NCI-H460 (cell line): Measurements from ENCODE around the gene NOS2. TPM values are rescaled to one million over a fixed set of nuclear protein-coding genes. Genes with fewer than 3 reads are reported as not detected.
"Not testable (repeated sequence)": the region's sequence is repeated elsewhere in the genome, so short reads cannot be mapped to it uniquely, and the experiment has no call there.

ENCODE experiments used
- DNase-seq: peaks from one replicate; pipeline ENCODE4 v3.0.0-alpha.2; 2016; ENCODE audit warnings: low read depth; ENCODE audit errors: extremely low read depth
- polyA plus RNA-seq: library from polyadenylated mRNA; depleted of rRNA; stranded (reverse); fragments of >200 nt; gene quantifications from 2 replicates; pipeline ENCODE4 v1.2.3, GENCODE V29; 2014; cell fraction: nucleus; rRNA removed
- total RNA-seq: library from RNA; depleted of rRNA; stranded (reverse); fragments of >200 nt; shearing (Covaris generic); gene quantifications from 2 replicates; pipeline ENCODE4 v1.2.3, GENCODE V29; 2014; rRNA removed

The NOS2 gene
- total RNA-seq, result not detected in 2 replicates
- polyA plus RNA-seq, result 0.04 and 0.11 TPM in 2 replicates

DNA sequence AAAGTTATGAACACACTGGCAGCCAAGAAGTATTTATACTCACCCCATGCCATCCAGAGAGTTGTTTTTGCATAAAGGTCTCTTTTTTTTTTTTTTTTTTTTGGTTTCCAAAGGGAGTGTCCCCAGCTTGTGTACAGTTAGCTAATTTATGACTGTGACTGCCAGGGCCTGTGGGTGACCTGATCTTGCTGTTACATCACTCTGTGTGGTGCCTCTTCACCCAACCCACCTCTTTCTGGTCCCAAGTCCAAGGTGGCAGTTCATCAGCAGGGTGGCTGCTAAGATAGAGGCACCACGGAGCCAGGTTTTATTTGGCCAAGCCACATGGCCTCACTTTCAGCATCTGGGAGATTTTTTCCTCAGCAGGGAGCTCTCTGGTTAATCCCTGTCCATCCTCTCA is at the start of gene NOS2:
NOS2 (minus strand) TSS at position 8 of the 400 bp plus-strand sequence. CDS start 1,720 bp downstream, outside the sequence.
- DNase-seq, result no peak

DNA sequence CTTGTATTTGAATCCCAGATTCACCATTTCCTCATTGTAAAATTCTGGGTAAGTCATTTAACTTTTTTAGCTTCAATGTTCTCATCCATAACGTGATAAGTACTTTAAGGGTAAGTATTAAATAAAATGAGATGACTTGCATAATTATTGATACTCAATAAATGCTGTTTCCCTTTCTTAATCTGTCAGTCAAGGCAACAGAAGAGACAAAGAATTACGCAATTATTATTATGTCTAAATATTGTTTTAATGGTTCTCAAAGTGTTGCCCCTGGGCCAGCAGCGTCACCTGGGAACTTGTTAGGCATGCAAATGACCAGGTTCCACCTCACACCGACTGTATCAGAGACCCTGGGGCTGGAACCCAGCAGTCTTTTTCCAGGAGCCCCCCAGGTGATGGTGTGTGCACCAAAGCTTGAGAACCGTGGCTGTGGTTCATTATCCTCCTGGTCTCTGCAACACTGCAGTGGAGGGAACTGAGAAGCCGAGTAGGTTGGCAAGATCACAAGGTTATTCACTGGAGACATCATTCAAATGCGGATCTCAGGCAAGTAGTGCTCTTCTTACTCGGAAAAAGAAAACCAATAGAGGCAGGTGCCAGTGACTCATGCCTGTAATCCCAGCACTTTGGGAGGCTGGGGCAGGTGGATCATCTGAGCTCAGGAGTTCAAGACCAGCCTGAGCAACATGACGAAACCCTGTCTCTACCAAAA is 49.3 kb upstream of the NOS2 start:
- no peak for DNase-seq

DNA sequence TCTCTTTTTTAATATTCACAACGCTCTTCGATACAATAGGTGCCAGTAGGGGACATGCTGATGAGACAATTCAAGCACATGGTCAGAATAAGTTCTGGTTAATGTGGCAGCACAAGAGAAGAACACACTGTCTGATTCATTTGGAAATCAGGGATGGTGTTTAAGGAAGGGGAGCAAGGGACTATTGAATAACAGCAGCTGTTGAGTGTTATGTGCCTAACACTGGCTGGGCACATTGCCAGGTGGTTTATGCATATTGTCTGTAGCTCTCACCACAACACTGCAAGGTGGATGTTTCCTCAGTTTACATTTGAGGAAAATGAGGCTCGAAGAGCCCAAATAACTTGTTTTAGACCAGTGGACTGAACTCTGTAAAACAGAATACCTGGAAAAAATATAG is 48.6 kb upstream of the NOS2 start:
- DNase-seq, result no peak

DNA sequence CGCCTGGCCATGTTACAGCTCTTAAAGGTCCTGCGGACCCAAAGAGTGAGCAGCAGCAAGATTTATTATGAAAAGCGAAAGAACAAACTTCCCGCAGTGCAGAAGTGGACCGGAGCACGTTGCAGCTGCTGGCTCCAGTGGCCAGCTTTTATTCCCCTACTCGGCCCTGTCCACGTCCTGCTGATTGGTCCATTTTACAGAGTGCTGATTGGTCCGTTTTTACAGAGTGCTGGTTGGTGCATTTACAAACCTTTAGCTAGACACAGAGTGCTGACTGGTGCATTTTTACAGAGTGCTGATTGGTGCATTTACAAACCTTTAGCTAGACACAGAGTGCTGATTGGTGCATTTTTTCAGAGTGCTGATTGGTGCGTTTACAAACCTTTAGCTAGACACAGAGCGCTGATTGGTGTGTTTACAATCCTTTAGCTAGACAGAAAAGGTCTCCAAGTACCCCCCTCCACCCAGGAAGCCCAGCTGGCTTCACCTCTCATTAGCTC is 46.5 kb upstream of the NOS2 start:
- not testable (repeated sequence) for DNase-seq

DNA sequence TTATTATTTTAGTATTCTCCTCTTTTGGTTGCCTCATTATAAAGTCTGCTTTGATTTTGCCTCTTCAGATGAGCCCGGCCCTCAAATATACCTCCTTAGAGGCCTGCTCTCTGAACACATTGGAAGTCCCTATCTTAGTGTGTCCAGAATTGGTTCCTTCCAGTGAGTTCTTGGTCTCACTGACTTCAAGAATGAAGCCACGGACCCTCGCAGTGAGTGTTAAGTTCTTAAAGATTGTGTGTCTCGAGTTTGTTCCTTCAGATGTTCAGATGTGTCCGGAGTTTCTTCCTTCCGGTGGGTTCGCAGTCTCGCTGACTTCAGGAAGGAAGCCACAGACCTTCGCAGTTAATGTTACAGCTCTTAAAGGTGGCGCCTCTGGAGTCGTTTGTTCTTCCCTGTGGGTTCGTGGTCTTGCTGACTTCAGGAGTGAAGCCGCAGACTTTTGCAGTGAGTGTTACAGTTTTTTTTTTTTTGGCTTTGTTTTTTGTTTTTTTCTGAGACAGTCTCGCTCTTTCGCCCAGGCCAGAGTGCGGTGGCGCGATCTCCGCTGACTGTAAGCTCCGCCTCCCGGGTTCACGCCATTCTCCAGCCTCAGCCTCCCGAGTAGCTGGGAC is 45.8 kb upstream of the NOS2 start:
- no peak for DNase-seq

DNA sequence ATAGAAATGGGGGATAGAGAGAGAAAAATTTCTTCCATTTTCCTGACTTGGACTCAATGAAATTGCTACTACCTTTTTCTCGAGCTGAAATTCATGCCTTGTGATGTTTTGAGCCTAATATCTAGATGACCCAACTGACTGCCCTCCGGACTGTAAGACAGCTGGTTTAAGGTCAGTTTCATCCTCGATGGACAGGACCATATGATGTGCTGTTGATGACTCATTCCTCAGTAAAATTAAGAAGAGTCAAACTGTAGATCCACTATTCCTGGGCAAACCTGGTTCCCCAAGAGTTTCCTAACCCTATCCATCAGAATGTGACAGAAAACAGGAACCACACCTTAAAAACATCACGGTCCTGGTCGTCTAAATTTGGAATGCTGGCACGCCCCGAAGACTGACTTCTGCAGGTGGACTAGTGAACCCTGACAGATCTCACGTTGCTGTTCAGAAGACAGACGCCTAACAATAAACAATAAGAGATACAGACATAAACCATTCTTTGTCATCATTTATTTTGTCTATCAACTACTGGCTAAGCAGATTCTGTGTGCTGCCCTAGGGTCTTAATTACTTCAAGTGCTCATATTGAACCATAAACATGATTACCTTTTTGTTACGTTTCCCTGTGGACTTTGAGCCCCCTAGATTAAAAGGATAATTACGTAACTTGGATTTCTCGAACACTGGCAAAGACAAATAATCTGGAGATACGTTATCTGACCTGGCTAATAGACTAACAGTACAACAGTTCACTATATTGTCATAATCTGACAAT is 45.1 kb upstream of the NOS2 start:
- DNase-seq, result no peak

DNA sequence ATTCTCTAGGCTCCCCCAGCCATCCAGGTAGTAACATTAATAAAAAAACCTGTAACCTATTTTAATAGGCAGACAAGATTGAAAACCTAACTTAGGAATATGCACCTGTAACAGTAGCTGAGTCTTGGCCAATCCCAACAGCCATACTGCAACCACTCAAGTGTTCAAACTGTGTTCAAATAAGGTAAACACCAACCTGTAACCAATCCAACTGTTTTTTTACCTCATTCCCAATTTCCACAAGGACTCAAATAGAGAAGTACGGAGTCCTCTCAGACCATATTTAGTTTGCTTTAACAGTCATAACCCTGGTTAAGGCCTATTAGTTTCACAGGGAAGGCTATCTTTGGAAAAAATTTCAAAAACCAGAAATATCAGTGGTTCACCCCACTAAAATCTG is 40.4 kb upstream of the NOS2 start:
- DNase-seq, result no peak

DNA sequence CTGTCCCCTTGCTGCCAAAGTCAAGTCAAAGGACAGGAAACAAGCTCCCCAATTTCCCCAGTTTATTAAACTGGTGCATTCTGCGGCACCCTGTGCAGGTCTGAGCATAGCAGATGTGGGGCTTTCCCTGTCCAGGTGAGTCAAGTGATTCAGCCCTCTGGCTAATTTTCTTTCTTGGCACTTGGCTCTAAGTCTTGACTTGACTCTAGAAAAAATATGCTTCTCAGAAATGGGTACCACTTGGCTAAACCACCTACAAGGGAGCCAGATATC is 40.0 kb upstream of the NOS2 start:
- DNase-seq, result not testable (repeated sequence)

DNA sequence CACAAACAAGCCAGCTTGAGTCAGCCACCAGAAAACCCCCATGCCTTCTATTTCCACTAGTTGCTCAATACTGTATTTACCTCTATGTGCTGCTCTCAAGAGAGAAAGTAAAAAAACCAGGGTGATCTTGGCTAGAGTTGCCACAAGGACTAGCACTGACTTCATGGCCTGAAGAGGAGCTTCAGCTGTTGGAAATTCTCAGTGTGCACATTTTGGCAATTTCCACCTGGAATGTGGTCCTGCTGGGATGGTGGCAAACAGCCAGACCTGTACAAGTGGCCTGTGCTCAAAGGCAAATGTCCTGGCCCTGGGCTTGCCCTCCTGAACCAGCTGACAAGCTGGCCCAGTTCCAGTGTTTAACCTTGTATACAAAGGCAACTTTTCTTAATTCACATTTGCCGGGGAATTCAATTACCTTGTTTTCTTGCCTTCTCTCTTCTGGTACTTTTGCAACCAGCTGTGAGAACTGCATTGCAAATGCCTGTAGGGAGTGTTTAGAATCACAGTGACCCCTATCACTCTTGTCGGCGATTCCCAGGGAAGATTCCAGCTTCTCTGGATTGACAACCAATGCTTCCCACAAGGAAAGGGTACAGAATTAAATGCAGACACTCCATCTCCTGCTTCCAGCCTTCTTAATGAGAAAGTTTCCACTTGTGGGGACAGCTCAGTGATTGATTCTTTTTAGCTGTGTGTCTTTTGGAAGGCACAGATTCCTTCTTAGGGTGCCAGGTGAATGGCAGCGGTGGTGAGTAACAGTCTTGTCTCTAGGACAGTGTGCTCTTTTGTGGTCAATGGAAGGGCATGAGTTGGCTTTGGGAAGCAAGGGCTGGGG is 39.5 kb upstream of the NOS2 start:
- not testable (repeated sequence) for DNase-seq

DNA sequence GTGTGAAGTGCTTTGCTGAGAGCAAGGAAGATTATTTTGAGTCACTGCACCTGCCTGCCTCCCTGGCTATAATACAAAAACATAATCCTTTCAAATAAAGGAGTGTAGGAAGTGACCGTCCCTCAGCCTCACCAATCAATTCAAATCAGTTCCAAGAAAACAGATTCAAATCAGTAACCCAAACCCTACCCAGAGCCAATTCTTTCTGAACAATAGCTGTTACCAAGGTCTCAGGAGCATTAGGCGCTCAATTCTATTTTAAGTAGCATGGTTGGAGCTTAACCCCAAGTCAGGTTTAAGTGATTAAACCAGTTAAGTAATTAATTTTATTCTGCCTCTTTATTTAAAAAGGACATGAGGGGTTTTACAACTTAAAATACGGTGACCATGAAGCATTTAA is 38.3 kb upstream of the NOS2 start:
- DNase-seq, result not testable (repeated sequence)

DNA sequence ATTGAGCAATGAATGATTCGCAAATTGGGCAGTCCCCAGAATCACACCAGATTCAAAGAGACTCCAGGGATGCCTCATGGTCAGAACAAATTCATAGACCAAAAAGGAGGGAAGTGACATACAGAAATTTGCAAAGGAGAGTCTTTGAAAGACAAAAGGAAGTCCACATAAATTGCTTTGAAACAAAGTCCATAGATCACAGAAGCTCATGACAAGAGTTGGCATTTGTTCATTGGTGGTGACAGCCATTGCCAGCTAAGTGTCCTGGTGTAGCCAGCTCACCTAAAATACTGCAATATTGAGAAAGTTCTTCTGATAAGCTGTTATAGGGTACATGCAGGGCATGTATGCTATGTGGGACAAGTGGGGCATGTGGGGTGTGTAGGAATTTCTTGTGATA is 37.4 kb upstream of the NOS2 start:
- DNase-seq, result not testable (repeated sequence)

DNA sequence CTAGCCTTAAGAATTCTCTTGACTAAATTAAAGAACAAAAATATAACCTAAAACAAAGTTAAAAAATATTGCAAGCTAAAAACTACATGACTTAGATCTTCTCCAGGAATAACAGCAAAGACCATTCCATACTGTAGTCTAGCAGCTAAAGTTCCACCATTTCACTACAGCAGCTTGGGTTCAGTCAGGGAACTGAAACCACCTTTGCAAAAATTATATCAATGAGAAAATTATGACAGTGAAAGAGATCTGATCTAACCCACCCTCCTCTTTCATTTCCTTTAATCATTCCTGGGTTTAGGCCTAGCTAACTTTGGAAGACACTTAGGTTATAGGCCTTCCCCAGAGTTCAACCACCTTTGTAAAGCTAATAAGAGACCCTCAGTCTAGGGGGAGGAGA is 36.3 kb upstream of the NOS2 start:
- DNase-seq, result no peak

DNA sequence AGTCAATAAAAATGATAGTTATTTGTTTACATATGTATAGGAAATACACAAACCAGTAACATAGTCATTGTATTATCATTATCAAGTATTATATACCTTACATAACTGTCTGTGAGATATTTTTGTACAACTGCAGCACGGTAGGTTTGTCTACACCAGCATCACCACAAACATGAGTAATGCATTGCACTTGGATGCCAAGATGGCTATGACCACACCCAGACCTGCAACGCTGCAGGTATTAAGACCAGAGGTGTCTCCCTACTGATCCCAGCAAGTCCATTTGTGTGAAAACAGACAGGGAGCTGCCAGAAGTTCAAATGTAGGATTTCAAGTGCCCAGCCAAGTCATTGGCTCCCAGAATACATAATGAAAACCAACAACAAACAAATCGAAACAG is 34.2 kb upstream of the NOS2 start:
- DNase-seq, result no peak

DNA sequence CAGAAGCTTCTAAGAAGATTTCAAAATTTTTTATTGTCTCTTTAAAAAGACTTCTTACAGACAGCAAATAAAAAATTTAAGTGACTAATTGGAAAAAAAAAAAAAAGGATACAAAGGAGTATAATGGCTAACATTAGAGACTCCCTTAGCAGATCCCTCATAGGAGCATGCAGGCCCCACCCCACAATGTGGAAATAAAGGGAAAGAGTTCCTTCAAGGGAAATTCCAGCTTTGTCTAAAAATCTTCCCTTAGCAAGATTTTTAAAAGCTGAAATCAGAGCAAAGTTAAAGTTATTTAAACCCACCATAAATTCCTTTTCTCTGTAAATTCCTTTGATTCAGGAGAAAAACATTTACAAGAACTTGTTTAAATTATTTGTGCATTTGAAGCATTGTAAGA is 32.5 kb upstream of the NOS2 start:
- DNase-seq, result no peak

DNA sequence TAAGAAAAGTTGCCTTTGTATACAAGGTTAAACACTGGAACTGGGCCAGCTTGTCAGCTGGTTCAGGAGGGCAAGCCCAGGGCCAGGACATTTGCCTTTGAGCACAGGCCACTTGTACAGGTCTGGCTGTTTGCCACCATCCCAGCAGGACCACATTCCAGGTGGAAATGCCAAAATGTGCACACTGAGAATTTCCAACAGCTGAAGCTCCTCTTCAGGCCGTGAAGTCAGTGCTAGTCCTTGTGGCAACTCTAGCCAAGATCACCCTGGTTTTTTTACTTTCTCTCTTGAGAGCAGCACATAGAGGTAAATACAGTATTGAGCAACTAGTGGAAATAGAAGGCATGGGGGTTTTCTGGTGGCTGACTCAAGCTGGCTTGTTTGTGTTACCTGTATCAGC is 29.6 kb upstream of the NOS2 start:
- DNase-seq, result not testable (repeated sequence)

DNA sequence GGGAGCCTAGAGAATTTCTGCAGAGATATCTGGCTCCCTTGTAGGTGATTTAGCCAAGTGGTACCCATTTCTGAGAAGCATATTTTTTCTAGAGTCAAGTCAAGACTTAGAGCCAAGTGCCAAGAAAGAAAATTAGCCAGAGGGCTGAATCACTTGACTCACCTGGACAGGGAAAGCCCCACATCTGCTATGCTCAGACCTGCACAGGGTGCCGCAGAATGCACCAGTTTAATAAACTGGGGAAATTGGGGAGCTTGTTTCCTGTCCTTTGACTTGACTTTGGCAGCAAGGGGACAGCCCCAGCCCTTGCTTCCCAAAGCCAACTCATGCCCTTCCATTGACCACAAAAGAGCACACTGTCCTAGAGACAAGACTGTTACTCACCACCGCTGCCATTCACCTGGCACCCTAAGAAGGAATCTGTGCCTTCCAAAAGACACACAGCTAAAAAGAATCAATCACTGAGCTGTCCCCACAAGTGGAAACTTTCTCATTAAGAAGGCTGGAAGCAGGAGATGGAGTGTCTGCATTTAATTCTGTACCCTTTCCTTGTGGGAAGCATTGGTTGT is 28.9 kb upstream of the NOS2 start:
- not testable (repeated sequence) for DNase-seq

DNA sequence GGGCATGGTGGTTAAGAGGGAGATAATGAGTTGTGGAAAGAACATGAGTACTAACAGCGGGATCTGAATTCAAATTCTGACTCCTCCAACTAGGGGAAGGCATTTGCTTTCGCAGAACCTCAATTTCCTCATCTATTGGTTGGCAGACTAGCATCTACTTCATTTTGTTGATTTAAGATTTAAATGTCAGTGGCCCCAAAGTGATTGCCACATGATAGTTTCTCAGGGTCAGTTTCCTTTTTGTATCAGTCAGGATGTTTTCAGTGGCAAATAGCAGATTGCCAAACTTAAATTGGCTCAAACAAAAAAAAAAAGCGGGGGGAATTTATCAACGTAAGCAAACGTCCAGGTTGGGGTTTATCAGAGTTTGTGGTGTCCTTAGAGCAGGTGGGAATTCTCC is 25.1 kb upstream of the NOS2 start:
- no peak for DNase-seq

DNA sequence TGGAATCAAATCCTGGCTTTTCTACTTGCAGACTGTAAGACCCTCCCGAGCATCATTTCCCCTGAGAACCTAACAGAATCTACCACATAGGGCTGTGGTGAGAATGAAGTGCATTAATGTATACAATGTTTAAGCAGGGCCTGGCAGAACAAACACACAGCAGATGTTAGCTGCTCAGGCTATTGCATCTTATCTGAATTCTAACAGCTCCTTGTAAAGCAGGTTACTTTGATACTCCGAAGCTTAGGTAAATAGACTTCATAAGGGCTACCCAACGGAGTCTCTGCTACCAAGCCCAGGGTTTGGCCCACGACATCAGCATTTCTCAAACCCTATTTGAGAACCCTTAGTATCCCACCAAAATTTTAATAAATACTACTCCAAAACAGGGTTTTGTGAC is 24.4 kb upstream of the NOS2 start:
- DNase-seq, result no peak

DNA sequence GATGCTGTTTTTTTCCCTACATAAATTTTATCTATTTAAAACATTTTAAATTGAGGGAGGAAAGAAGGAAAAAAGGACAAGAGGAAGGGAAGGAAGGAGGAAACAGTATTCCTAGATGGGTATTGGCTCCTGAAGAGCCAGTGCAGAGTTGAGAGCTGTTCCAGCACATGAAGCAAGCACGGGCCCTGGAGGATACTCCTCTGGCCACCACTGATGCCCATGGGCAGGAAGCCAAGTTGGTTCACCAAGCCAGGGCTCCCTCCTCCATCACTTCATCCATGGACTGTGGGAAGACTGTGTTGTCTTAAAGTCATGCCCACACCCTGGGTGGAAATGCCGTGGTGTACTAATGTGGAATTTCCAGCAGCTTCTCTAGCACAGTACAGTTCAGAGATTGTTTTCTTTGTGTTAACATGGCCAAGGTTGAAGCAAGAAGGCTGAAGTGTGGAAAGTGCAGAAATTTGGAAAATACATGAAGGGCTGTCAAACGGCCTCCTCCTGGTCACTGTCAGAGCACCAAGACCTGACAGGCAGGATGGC is 23.9 kb upstream of the NOS2 start:
- no peak for DNase-seq

DNA sequence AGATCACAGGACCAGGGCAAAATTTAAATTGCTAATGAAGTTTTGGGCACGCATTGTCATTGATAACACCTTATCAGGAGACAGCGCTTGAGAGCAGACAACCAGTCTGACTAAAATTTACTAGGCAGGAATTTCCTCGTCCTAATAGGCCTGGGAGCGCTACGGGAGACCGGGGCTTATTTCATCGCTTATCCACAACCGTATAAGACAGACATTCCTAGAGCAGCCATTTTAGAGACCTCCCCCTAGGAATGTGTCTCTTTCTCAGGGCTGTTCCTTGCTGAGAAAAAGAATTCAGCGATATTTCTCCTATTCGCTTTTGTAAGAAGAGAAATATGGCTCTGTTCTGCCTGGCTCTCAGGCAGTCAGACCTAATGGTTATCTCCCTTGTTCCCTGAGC is 21.8 kb upstream of the NOS2 start:
- not testable (repeated sequence) for DNase-seq
